H7 (cell line): Measurements from ENCODE around the gene LAP3. TPM values are rescaled to one million over a fixed set of nuclear protein-coding genes. Genes with fewer than 3 reads are reported as not detected.
A peak's percentile ranks its signal among the peaks of the same experiment; 100 is the strongest.
"Not testable (repeated sequence)": the region's sequence is repeated elsewhere in the genome, so short reads cannot be mapped to it uniquely, and the experiment has no call there.

Experiments
- DNase-seq: peaks from one replicate; pipeline ENCODE4 v3.0.0; 2012
- H3K27me3 ChIP-seq: 2 replicates; pipeline ENCODE4 v1.6.0; 2011; ENCODE audit warnings: mild to moderate bottlenecking, low read length; ENCODE audit not compliant: control insufficient read depth, insufficient read depth
- H3K36me3 ChIP-seq: replicated peaks from 2 replicates; pipeline ENCODE4 v1.5.1; 2011; ENCODE audit warnings: low read length; ENCODE audit not compliant: control insufficient read depth, insufficient read depth
- H3K4me3 ChIP-seq: 2 replicates; pipeline ENCODE4 v1.5.1; 2011; ENCODE audit warnings: low read depth, mild to moderate bottlenecking, control low read depth, low read length, moderate library complexity; ENCODE audit not compliant: insufficient read depth
- total RNA-seq: library from RNA; depleted of rRNA; stranded (reverse); fragments of >200 nt; shearing (Covaris generic); gene quantifications from 2 replicates; pipeline ENCODE4 v1.2.3, GENCODE V29; 2014; rRNA removed

Gene LAP3
- total RNA-seq = 68.2 and 77.4 TPM in 2 replicates

DNA sequence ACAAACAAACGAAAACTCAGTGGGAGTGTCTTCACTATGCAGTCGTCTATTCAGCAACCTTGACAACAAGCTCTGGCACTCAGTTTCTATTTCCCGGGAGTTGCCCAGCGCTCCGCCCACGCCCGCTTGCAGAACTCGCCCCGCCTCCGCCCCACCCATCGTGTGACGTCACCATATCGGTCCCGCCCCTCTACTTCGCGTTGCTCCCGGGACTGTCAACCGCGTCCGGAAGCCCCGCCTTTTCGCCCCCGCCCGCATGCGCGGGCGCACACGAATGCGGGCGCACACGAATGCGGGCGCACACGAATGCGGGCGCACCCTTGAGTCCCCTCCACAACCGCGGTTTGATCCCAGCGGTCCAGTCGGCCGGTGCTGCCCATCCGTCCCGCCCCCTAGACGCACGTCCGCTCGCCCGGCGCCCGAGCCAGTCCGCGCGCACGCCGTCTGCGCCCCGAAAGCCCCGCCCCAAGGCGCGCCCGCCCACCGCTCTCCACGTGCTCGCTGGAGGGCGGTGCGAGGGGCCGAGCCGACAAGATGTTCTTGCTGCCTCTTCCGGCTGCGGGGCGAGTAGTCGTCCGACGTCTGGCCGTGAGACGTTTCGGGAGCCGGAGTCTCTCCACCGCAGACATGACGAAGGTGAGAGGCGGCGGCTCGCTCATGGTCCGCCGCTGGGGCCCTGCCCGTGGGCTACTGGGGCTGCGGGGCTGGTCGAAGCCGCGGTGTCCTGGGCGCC, at the start of gene LAP3:
LAP3 (plus strand) TSS at position 267 of the 733 bp plus-strand sequence; CDS start at position 535, 268 bp downstream.
- Histone ChIP-seq H3K27me3 (peaks cover 2% of the 10 kb centered on the region; the same call in 1 of the 2 replicates), H3K36me3 (peaks cover 1% of the 10 kb centered on the region), H3K4me3 (peak within 1 kb of the TSS; percentile 74)
- peak; percentile 97 for DNase-seq

DNA sequence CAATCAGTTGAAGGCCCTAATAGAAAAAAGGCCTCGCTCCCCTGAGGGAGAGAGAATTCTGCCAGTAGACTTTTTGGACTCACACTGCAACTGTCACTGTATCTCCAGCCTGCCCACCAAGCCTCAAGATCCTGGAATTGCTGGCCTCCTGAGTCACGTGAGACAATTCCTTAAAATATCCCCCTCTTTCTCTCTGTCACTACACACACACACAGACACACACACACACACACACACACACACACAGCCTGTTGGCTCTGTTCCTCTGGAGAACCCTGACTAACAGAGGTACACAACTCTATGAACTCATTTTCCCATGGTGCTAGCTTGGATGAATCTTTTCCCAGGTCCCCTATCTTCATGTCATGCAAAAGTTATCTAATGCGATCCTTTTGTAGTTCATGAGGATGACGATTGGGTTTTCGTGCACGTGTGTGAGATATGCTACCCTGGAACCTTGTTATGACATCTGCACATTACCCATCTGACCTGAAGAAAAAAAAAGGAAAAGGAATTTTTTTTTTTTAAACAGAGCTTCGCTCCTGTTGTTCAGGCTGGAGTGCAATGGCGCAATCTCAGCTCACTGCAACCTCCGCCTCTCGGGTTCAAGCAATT, 48.3 kb upstream of the LAP3 start:
- DNase-seq = no peak
- H3K27me3 ChIP-seq = no peaks in the 10 kb centered on the region
- no peak overlapping the region for H3K4me3 ChIP-seq
- no peaks in the 10 kb centered on the region for H3K36me3 ChIP-seq

DNA sequence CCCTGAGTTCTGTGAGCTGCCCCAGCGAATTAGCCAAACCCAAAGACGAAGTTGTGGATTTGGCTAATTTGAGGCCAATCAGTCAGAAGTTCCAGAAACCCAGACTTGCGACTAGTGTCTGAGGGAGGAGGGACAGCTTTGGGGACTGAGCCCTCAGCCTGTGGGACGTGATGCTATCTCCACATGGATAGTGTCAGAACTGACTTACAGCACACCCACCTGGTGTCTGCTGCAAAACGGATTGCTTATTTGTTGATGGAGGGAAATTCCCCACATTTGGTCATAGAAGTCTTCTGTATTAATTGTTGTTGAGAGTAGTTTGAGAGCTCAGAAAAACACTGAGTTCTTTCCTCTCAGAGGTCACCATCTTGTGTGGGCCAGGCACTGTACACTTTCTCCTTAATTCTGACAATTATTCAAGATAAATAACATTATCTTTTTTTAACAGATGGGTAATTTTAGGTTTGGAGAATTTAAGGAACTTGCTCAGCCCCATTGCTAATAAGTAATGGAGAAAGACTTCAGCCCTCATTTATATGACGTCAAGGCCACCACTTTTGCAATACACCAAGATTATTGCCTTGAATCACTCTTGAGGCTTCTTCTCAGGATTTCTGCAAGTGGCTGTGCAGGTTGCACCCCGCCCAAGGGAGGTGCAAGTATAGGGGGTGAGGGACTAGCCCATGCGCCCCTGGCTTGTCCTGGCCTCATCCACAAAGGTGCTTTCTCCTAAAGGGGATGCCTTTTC, 45.3 kb upstream of the LAP3 start:
- H3K36me3 ChIP-seq = no peaks in the 10 kb centered on the region
- no peak for DNase-seq
- H3K27me3 ChIP-seq = no peaks in the 10 kb centered on the region
- no peak overlapping the region for H3K4me3 ChIP-seq

DNA sequence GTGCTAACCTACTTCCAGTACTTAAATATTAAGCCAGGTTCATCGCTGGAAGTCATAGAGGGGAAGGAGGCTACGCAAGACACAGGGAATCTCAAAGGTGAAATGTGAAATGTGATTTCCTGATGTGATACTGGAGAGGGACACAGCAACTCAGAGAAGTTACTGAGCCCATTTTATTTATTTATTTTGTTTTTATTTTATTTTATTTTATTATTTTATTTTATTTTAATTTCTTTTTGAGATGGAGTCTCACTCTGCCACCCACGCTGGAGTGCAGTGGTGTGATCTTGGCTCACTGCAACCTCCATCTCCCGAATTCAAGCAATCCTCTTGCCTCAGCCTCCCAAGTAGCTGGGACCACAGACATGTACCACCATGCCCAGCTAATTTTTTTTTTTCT, 42.3 kb upstream of the LAP3 start:
- H3K27me3 ChIP-seq = no peaks in the 10 kb centered on the region
- H3K36me3 ChIP-seq = no peaks in the 10 kb centered on the region
- DNase-seq = no peak
- no peak overlapping the region for H3K4me3 ChIP-seq

DNA sequence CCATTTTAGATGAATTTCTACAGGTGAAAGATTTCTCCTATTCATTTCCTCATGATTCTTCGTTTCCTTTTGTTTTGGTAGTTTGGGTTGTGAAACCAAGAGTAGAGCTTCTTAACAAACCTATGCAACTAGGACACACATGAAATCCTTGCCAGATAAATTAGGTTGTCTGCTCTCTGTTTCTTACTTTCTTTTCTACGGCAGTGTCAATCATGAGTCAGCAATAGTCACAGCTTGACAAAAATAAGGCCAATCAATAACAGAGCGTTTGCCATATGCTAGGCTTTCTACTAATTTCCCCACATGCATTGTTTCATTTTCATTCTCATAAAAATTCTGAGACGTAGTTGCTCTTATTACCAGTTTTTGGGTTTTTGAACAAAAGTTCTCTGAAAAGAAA, 41.8 kb upstream of the LAP3 start:
- Histone ChIP-seq H3K27me3 (no peaks in the 10 kb centered on the region), H3K36me3 (no peaks in the 10 kb centered on the region), H3K4me3 (no peak overlapping the region)
- DNase-seq = no peak

DNA sequence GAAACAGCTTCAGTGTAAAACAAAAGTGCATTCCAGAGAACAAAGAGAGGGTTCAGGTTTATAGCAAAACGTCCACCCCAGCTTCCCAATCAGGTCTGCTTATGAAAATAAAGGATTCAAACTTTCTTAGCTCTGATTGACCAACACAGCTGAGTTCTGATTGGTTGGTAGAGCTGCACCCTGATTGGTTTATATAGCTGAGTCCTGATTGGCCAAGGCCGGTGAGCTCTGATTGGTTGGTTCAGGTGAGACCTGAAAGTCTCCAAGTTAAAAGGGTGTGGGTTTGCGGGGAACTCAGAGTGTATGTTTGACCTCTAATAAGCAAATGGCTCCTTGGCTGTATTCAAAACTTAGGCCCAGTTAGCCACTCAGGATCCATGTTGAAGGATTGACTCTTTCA, 41.1 kb upstream of the LAP3 start:
- no peaks in the 10 kb centered on the region for H3K36me3 ChIP-seq
- H3K27me3 ChIP-seq = no peaks in the 10 kb centered on the region
- no peak overlapping the region for H3K4me3 ChIP-seq
- no peak for DNase-seq

DNA sequence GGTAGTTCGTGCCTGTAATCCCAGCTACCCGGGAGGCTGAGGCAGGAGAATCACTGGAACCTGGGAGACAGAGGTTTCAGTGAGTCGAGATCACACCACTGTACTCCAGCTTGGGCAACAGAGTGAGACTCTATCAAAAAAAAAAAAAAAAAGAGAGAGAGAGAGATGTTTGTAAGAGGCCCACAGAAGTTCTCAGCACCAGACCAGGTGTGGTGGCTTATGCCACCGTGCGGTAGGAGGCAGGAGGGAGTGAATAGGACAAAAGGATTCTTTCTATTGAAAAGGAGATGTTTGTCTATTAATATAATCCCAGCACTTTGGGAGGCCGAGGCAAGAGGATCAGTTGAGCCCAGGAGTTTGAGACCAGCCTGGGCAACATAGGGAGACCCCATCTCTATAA, 39.9 kb upstream of the LAP3 start:
- not testable (repeated sequence) for H3K4me3 ChIP-seq, H3K36me3 ChIP-seq, DNase-seq, H3K27me3 ChIP-seq

DNA sequence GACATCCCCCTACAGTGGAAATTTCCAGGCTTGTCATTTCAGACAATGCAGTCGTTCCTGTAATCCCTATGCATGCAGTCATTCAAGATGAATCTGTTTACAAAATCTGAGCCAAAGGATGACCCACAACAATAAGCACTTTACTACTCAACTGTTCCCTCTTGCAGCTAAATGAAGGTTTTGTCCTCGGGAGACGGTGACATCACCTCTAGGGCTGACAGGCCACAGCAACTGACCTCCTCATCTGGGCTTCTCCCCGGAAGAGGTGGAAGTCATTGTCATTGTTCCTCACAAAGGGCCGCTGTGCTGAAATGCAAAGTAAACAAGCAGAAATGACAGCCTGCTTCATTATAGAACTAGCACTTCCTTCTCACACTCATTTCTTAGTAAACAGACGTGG, 32.8 kb upstream of the LAP3 start:
- H3K4me3 ChIP-seq = no peak overlapping the region
- DNase-seq = peak; percentile 41
- H3K27me3 ChIP-seq = no peaks in the 10 kb centered on the region
- no peaks in the 10 kb centered on the region for H3K36me3 ChIP-seq

DNA sequence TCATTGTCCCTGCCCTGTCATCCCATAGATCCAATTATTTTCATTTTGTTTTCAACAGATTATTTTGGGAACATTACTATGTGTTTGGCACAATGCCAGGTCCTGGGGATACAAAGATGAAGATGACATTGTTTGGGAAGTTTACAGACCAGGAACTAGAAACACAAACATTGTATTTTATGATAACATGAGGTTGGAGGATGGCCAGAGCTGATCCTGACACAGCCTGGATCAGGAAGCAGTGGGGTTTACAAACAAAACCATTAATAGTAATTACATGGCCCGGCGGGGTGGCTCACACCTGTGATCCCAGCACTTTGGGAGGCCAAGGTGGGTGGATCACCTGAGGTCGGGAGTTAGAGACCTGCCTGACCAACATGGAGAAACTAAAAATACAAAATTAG, 32.2 kb upstream of the LAP3 start:
- Histone ChIP-seq H3K27me3 (no peaks in the 10 kb centered on the region), H3K4me3 (no peak overlapping the region), H3K36me3 (no peaks in the 10 kb centered on the region)
- no peak for DNase-seq

DNA sequence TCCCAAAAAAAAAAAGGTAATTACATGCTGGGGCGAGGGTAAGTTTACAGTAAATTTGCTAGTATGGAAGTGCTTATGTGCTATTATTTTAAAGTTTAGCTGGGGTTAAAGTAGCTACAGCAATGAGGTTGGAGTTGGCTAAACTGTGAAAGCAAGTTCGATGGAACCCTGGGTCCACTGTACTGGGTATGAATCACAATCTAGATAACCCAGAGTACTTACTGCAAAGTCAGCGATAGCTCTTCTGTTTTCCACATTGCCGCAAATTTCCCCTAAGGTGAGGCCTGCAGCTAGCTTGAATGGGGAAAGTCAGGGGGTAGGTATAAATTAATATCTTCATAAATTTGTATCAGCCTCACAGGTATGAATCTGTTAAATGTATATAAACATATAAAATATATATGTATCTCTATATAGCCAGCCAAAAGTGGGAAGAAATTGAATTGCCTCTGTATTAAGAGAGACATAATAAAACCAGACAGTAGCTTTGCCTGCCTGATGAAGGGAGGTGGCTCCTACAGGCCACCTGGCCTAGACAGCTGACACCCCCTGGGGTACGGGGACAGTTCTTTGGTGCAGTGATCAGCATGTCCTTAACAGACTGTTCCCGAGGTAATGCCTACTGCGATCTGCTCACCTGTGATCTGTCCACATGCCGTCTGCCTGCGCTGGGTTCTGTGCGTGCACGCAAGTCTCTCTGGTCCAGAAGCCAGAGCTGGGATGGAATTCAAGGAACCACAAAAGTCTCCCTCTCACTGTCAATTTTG, 31.4 kb upstream of the LAP3 start:
- Histone ChIP-seq H3K27me3 (no peaks in the 10 kb centered on the region), H3K4me3 (no peak overlapping the region), H3K36me3 (no peaks in the 10 kb centered on the region)
- no peak for DNase-seq

DNA sequence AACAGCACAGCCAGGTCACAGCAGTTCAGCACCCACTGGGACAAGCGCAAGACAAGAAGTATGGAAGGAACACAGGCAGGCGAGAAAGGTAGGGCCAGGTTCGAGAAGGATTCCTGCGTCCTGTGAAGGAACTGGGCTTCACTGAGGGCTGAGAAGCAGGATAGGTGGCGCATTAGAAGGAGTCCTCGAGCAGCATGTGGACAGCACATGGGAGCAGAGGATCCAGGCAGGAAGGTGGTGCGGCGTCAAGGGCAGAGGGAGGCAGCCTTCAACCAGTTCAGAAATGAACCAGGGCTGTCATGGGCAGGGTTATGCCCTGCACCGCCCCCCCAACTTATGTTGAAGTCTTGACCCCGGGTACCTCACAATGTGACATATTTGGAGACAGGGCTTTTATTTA, 30.8 kb upstream of the LAP3 start:
- Histone ChIP-seq H3K27me3 (no peaks in the 10 kb centered on the region), H3K36me3 (no peaks in the 10 kb centered on the region), H3K4me3 (no peak overlapping the region)
- DNase-seq = no peak

DNA sequence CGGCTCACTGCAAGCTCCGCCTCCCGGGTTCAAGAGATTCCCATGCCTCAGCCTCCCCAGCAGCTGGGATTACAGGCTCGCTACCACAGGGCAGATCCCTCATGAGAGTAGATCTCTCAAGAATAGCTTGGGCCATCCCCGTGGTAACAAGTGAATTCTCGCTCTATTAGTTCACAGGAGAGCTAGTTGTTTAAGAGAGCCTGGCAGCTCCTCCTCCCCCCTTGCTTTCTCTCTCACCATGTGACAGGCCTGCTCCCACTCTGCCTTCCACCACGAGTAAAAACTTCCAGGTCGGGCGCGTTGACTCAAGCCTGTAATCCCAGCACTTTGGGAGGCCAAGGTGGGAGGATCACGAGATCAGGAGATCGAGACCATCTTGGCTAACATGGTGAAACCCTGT, 30.3 kb upstream of the LAP3 start:
- Histone ChIP-seq H3K4me3 (no peak overlapping the region), H3K36me3 (no peaks in the 10 kb centered on the region), H3K27me3 (no peaks in the 10 kb centered on the region)
- no peak for DNase-seq

DNA sequence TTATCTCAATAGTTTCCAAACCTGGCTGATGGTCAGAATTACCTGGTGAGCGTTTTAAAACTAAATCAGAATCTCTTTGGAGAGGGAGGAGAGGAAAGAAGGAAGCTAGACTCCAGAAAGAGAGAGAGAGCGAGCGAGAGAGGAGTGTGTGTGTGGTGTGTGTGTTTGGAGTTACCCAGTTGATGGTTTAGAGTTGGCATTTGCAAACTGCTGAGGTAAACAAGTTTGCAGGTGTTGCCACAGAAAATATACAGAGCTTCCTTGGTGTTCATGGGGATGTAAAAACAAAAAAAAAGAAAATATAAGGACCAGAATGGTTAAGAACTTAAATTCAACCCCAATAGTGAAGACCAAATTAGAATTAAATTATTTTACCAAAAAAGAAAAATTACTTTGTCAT, 26.4 kb upstream of the LAP3 start:
- no peaks in the 10 kb centered on the region for H3K27me3 ChIP-seq
- no peak for DNase-seq
- no peaks in the 10 kb centered on the region for H3K36me3 ChIP-seq
- no peak overlapping the region for H3K4me3 ChIP-seq

DNA sequence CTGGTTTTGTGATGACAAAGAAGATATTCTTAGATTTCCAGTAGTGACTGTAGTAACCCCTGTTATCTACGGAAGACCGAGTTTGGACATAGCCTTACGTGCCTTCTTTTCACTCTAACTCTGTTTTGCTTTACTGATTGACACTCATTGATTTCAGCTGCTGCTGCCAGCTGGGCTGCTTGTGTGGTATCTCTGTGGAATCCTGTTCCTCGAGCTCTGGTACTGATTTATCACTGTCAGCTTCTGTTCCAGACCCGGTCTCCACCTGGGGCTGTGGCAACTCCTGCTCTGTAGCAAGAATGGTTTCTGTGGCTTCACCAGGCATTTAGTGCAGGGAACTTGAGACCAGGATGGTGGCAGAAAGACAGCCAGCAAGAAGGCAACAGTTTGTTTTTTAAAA, 24.6 kb upstream of the LAP3 start:
- Histone ChIP-seq H3K4me3 (no peak overlapping the region), H3K27me3 (no peaks in the 10 kb centered on the region), H3K36me3 (no peaks in the 10 kb centered on the region)
- DNase-seq = no peak
